ENCODE data around the gene RIBC2. TPM values are rescaled to one million over a fixed set of nuclear protein-coding genes. Genes with fewer than 3 reads are reported as not detected.

RIBC2 gene
- total and polyA plus RNA-seq, 2 of the 4 experiments (the other 2 are of a cell fraction) = 0.29 to 0.36 TPM

GRCh38 chr22:45389546-45389945 lies 23.9 kb upstream of the RIBC2 start:
- H3K4ac ChIP-seq (ENCODE audit: low read depth, low read length) = no peak overlapping the region
- no peaks in the 10 kb centered on the region for H4K20me1 ChIP-seq (ENCODE audit: insufficient read depth, low read length)
- no peak overlapping the region for H2AK5ac ChIP-seq (ENCODE audit: low read depth, low read length)
- in situ Hi-C loops (cut with MboI; ENCODE audit: low sequenced_read_pairs) (no loop called here), dilution Hi-C loops (cut with HindIII; ENCODE audit: low sequenced_read_pairs, unreplicated experiment) (no loop called here), intact Hi-C loops (cut with micrococcal nuclease) (no loop called here)
- H4K91ac ChIP-seq (ENCODE audit: insufficient read depth, low read depth, low read length) = no peak overlapping the region
- CTCF ChIA-PET = interaction anchor here (0.5 kb wide), 1 partner anchor 147 kb away, joined by 3 read pairs; no protein-coding TSS in a partner anchor
- H3K23ac ChIP-seq (ENCODE audit: low read depth, low read length) = no peak overlapping the region
- H4K5ac ChIP-seq (ENCODE audit: low read depth, low read length) = no peak overlapping the region
- no peak for TF ChIP-seq FOS (IDR thresholded peaks at IDR 0.05; ENCODE audit: low read depth, low read length)
- no peak for TF ChIP-seq MXI1 (IDR thresholded peaks at IDR 0.05; ENCODE audit: borderline replicate concordance, low read depth, low read length)
- no peak for TF ChIP-seq ELK1 (IDR thresholded peaks at IDR 0.05; ENCODE audit: borderline replicate concordance, low read depth, low read length)
- TF ChIP-seq SMC3 (IDR thresholded peaks at IDR 0.05; ENCODE audit: low read depth, low read length) = no peak
- no peak for TF ChIP-seq RCOR1 (IDR thresholded peaks at IDR 0.05; ENCODE audit: insufficient replicate concordance, low read length)
- TF ChIP-seq RFX5 (IDR thresholded peaks at IDR 0.05; ENCODE audit: low read depth, low read length) = no peak
- no peak for TF ChIP-seq NFE2L2 (IDR thresholded peaks at IDR 0.05; ENCODE audit: low read depth, low read length)
- no peak for TF ChIP-seq MAFK (IDR thresholded peaks at IDR 0.05; ENCODE audit: low read depth, low read length)
- no peak for TF ChIP-seq CEBPB (IDR thresholded peaks at IDR 0.05; ENCODE audit: low read depth, low read length)
- TF ChIP-seq RAD21 (IDR thresholded peaks at IDR 0.05; ENCODE audit: low read length) = no peak
- TF ChIP-seq BHLHE40 (IDR thresholded peaks at IDR 0.05; ENCODE audit: low read depth, low read length) = no peak
- TF ChIP-seq CTCF (conservative IDR thresholded peaks at IDR 0.05; ENCODE audit: low read depth, low read length) = no peak
- no peak for TF ChIP-seq CHD1 (IDR thresholded peaks at IDR 0.05; ENCODE audit: low read depth, low read length)
- no peak for TF ChIP-seq MAZ (IDR thresholded peaks at IDR 0.05; ENCODE audit: borderline replicate concordance, low read depth, low read length)
- H2BK120ac ChIP-seq (ENCODE audit: low read depth, low read length) = no peak overlapping the region
- POLR2A ChIA-PET (ENCODE audit: unreplicated experiment) = no interaction called here
- no peak overlapping the region for H3K56ac ChIP-seq (ENCODE audit: extremely low read depth, insufficient read depth, low read length)
- H3K36me3 ChIP-seq (ENCODE audit: control insufficient read depth, insufficient read depth, low read length) = no peaks in the 10 kb centered on the region
- no peaks in the 10 kb centered on the region for H3K9me3 ChIP-seq (ENCODE audit: control insufficient read depth, insufficient read depth, low read length)
- no peak overlapping the region for H3K14ac ChIP-seq (replicated peaks; ENCODE audit: low read depth, low read length)
- DNase-seq (no peak), ATAC-seq (ENCODE audit: low read depth) (no peak)
- no peak overlapping the region for H3K4me2 ChIP-seq (ENCODE audit: low read depth, low read length)
- peaks cover 31% of the 10 kb centered on the region for H3K27me3 ChIP-seq (ENCODE audit: control insufficient read depth, insufficient read depth, low read length)
- no peaks in the 10 kb centered on the region for H3K9me1 ChIP-seq (ENCODE audit: insufficient read depth, low read length)
- no peak overlapping the region for H2AFZ ChIP-seq (replicated peaks; ENCODE audit: low read length, poor library complexity)
- H2BK5ac ChIP-seq (ENCODE audit: low read depth, low read length, poor library complexity, severe bottlenecking) = no peak overlapping the region
- no TSS peak for BruUV-seq (replicated peaks)
- H3K9ac ChIP-seq (ENCODE audit: low read depth, low read length) = no peak overlapping the region
- WGBS, 2 experiments (ENCODE audit: extremely low coverage in 2 of 2, insufficient read length in 1 of 2) = no CpG with 5 or more reads among the region's 3 CpGs
- no peaks in the 10 kb centered on the region for H3K4me1 ChIP-seq (ENCODE audit: control insufficient read depth, insufficient read depth, low read length)
- no peak overlapping the region for H3K18ac ChIP-seq (ENCODE audit: low read depth, low read length)
- H3K79me1 ChIP-seq (ENCODE audit: low read depth in 1 of 2, low read length in 2 of 2) = no peaks in the 10 kb centered on the region
- no peak overlapping the region for H3K4me3 ChIP-seq (ENCODE audit: insufficient read depth, low read depth, low read length)
- no peak overlapping the region for H4K8ac ChIP-seq (ENCODE audit: low read depth in 2 of 2, low read length in 2 of 2)
- H2BK15ac ChIP-seq (ENCODE audit: low read depth, low read length) = no peak overlapping the region
- no peak overlapping the region for H3K27ac ChIP-seq (ENCODE audit: insufficient read depth, low read length)
- H2BK20ac ChIP-seq (ENCODE audit: low read depth, low read length) = no peak overlapping the region
- no peak overlapping the region for H2AK9ac ChIP-seq (replicated peaks; ENCODE audit: low read depth, low read length, poor library complexity)

All from IMR-90 (cell line).